HG02798 (cell line): ENCODE results near the gene PPP1CA.

Experiments
- ATAC-seq: cut with Tn5 transposase; IDR thresholded peaks from one replicate; pipeline ENCODE4 v1.9.1; 2021; ENCODE audit warnings: mild to moderate bottlenecking; ENCODE audit not compliant: unreplicated experiment, poor library complexity

The PPP1CA gene

GRCh38 chr11:67372321-67372992 is 29.2 kb downstream of the PPP1CA start:
- ATAC-seq = no peak

GRCh38 chr11:67371911-67372320 is 29.7 kb downstream of the PPP1CA start:
- ATAC-seq = no peak

GRCh38 chr11:67371189-67371910 is 30.3 kb downstream of the PPP1CA start:
- no peak for ATAC-seq

- ATAC-seq = no peak
Observed at GRCh38 chr11:67370351-67371076, 31.1 kb downstream of the PPP1CA start.

GRCh38 chr11:67369801-67370284 is 31.8 kb downstream of the PPP1CA start:
- ATAC-seq = no peak

GRCh38 chr11:67369275-67369674 is 32.4 kb downstream of the PPP1CA start:
- ATAC-seq = no peak

GRCh38 chr11:67368621-67369020 is 33.0 kb downstream of the PPP1CA start:
- ATAC-seq = no peak

GRCh38 chr11:67367761-67368227 is 33.9 kb downstream of the PPP1CA start:
- no peak for ATAC-seq

GRCh38 chr11:67366961-67367760 is 34.5 kb downstream of the PPP1CA start:
- ATAC-seq = no peak

- ATAC-seq = no peak
Observed at GRCh38 chr11:67366546-67366945, 35.1 kb downstream of the PPP1CA start.

GRCh38 chr11:67365736-67366444 is 35.8 kb downstream of the PPP1CA start:
- ATAC-seq = no peak

GRCh38 chr11:67364783-67365722 is 36.6 kb downstream of the PPP1CA start:
- no peak for ATAC-seq

GRCh38 chr11:67364169-67364568 is 37.5 kb downstream of the PPP1CA start:
- ATAC-seq = no peak

- no peak for ATAC-seq
Observed at GRCh38 chr11:67357831-67358670, 43.6 kb downstream of the PPP1CA start.

- ATAC-seq = no peak
Observed at GRCh38 chr11:67356864-67357561, 44.6 kb downstream of the PPP1CA start.

- no peak for ATAC-seq
Observed at GRCh38 chr11:67356387-67356863, 45.2 kb downstream of the PPP1CA start.
